HG02623 (cell line): Measurements from ENCODE around the gene ABI3BP.

Source experiments
- ATAC-seq: cut with Tn5 transposase; IDR thresholded peaks from one replicate; pipeline ENCODE4 v1.9.1; 2021; ENCODE audit warnings: moderate library complexity; ENCODE audit not compliant: unreplicated experiment

ABI3BP gene

GRCh38 chr3:100780071-100780622, 213.1 kb downstream of the ABI3BP start:
- no peak for ATAC-seq

GRCh38 chr3:100779480-100779879, 213.7 kb downstream of the ABI3BP start:
- ATAC-seq = no peak

- no peak for ATAC-seq
Observed at GRCh38 chr3:100777271-100777670, 215.9 kb downstream of the ABI3BP start.

GRCh38 chr3:100776746-100777145, 216.5 kb downstream of the ABI3BP start:
- no peak for ATAC-seq

- ATAC-seq = no peak
Observed at GRCh38 chr3:100776097-100776729, 217.0 kb downstream of the ABI3BP start.

- no peak for ATAC-seq
Observed at GRCh38 chr3:100775669-100776068, 217.6 kb downstream of the ABI3BP start.

- ATAC-seq = no peak
Observed at GRCh38 chr3:100775226-100775625, 218.0 kb downstream of the ABI3BP start.

- no peak for ATAC-seq
Observed at GRCh38 chr3:100769693-100770092, 223.5 kb downstream of the ABI3BP start.

- no peak for ATAC-seq
Observed at GRCh38 chr3:100766069-100766468, 227.2 kb downstream of the ABI3BP start.

- no peak for ATAC-seq
Observed at GRCh38 chr3:100765437-100765975, 227.7 kb downstream of the ABI3BP start.

- no peak for ATAC-seq
Observed at GRCh38 chr3:100761951-100762350, 231.3 kb downstream of the ABI3BP start.

- ATAC-seq = peak; percentile 73
Observed at GRCh38 chr3:100761211-100761942, 231.8 kb downstream of the ABI3BP start.

- no peak for ATAC-seq
Observed at GRCh38 chr3:100760377-100760776, 232.8 kb downstream of the ABI3BP start.

GRCh38 chr3:100759950-100760349, 233.3 kb downstream of the ABI3BP start:
- ATAC-seq = no peak

- no peak for ATAC-seq
Observed at GRCh38 chr3:100759159-100759558, 234.1 kb downstream of the ABI3BP start.

- no peak for ATAC-seq
Observed at GRCh38 chr3:100756441-100756840, 236.8 kb downstream of the ABI3BP start.

- ATAC-seq = no peak
Observed at GRCh38 chr3:100754563-100755334, 238.5 kb downstream of the ABI3BP start.

GRCh38 chr3:100753846-100754245, 239.4 kb downstream of the ABI3BP start:
- no peak for ATAC-seq

GRCh38 chr3:100748967-100749366, 244.3 kb downstream of the ABI3BP start:
- no peak for ATAC-seq

- ATAC-seq = no peak
Observed at GRCh38 chr3:100748220-100748619, 245.0 kb downstream of the ABI3BP start.

GRCh38 chr3:100746092-100746491, 247.1 kb downstream of the ABI3BP start:
- ATAC-seq = no peak
